SK-N-SH (cell line): ENCODE results near the gene TMPRSS2. TPM values are rescaled to one million over a fixed set of nuclear protein-coding genes. Genes with fewer than 3 reads are reported as not detected.

Source experiments
- CTCF ChIA-PET: fragments of 300-600, 350-600 bp; formaldehyde crosslinking; extraction: SDS; loops from one replicate; lab custom pipeline; 2021; lab: Yijun Ruan, JAX
- POLR2A ChIA-PET: fragments of 350-600 bp; sonication (Branson Sonifier 250); formaldehyde crosslinking; extraction: SDS; loops from one replicate; lab custom pipeline; 2020; ENCODE audit warnings: antibody characterized with exemption, inconsistent platforms; lab: Yijun Ruan, JAX
- DNase-seq: peaks from one replicate; pipeline ENCODE4 v3.0.0; 2012
- H2AFZ ChIP-seq: fragments of 200-600 bp; sonication (generic); 2 replicates; pipeline ENCODE4 v1.8.1; 2016; ENCODE audit warnings: antibody characterized with exemption, mild to moderate bottlenecking, low read depth
- H3F3A ChIP-seq: fragments of 200-600 bp; sonication (generic); replicated peaks from 2 replicates; pipeline ENCODE3; 2016; ENCODE audit warnings: antibody characterized with exemption, mild to moderate bottlenecking; ENCODE audit not compliant: insufficient read depth
- H3K27ac ChIP-seq, 2 experiments: fragments of 200-500 bp in 1 of 2; fragments of 200-600 bp in 1 of 2; sonication (Bioruptor generic) in 1 of 2; sonication (generic), shearing (Covaris generic) in 1 of 2; 2 replicates each; pipeline versions ENCODE4 v1.5.1 to v1.6.1; 2014 to 2016; ENCODE audit warnings: low read depth in 2 of 2, inconsistent platforms in 1 of 2, low read length in 1 of 2, mild to moderate bottlenecking in 1 of 2, mixed read lengths in 1 of 2
- H3K27me3 ChIP-seq: fragments of 200-600 bp; sonication (generic), shearing (Covaris generic); 2 replicates; pipeline ENCODE4 v1.6.1; 2016; ENCODE audit warnings: mixed run types; ENCODE audit not compliant: insufficient read depth
- H3K36me3 ChIP-seq, 2 experiments: fragments of 200-500 bp in 1 of 2; fragments of 200-600 bp in 1 of 2; sonication (Bioruptor generic) in 1 of 2; sonication (generic) in 1 of 2; replicated peaks in 1 of 2; 2 replicates each; pipeline versions ENCODE3 to v1.5.1; 2014 to 2016; ENCODE audit warnings: low read length in 1 of 2, mild to moderate bottlenecking in 1 of 2; ENCODE audit not compliant: insufficient read depth in 2 of 2, control insufficient read depth in 1 of 2
- H3K4me1 ChIP-seq, 2 experiments: fragments of 200-500 bp in 1 of 2; fragments of 200-600 bp in 1 of 2; sonication (Bioruptor generic) in 1 of 2; sonication (generic), shearing (Covaris generic) in 1 of 2; 2 replicates each; pipeline versions ENCODE4 v1.5.1 to v1.6.1; 2014 to 2016; ENCODE audit warnings: low read depth in 1 of 2, low read length in 1 of 2, mixed run types in 1 of 2; ENCODE audit not compliant: insufficient read depth in 2 of 2, control insufficient read depth in 1 of 2
- H3K4me2 ChIP-seq: fragments of 200-600 bp; sonication (generic), shearing (Covaris generic); 2 replicates; pipeline ENCODE4 v1.6.1; 2017; ENCODE audit warnings: mixed run types
- H3K4me3 ChIP-seq, 2 experiments: fragments of 200-500 bp in 1 of 2; fragments of 200-600 bp in 1 of 2; sonication (Bioruptor generic) in 1 of 2; sonication (generic), shearing (Covaris generic) in 1 of 2; 2 replicates each; pipeline versions ENCODE4 v1.5.1 to v1.8.1; 2014 to 2016; ENCODE audit warnings: low read depth in 2 of 2, inconsistent platforms in 1 of 2, low read length in 1 of 2, mild to moderate bottlenecking in 1 of 2, mixed read lengths in 1 of 2, moderate library complexity in 1 of 2
- H3K79me2 ChIP-seq: fragments of 200-600 bp; sonication (generic); 2 replicates; pipeline ENCODE4 v1.8.1; 2017; ENCODE audit warnings: mild to moderate bottlenecking; ENCODE audit not compliant: insufficient read depth
- H3K9ac ChIP-seq: fragments of 200-600 bp; sonication (generic); 2 replicates; pipeline ENCODE4 v1.6.1; 2017; ENCODE audit warnings: mixed run types
- H3K9me2 ChIP-seq: fragments of 200-600 bp; sonication (generic); 2 replicates; pipeline ENCODE4 v1.6.1; 2017; ENCODE audit warnings: mixed run types
- H3K9me3 ChIP-seq: fragments of 200-600 bp; sonication (generic); 2 replicates; pipeline ENCODE4 v1.6.1; 2017; ENCODE audit warnings: mixed run types, mild to moderate bottlenecking, moderate library complexity
- H4K20me1 ChIP-seq: fragments of 200-600 bp; sonication (generic); 2 replicates; pipeline ENCODE4 v1.6.1; 2017; ENCODE audit warnings: mild to moderate bottlenecking, mixed run types; ENCODE audit not compliant: insufficient read depth
- FOSL2 ChIP-seq: IDR thresholded peaks from 2 replicates; pipeline ENCODE4 v1.4.0; 2012; ENCODE audit warnings: low read depth, mild to moderate bottlenecking, moderate library complexity, borderline replicate concordance
- FOXJ3 ChIP-seq: sonication (generic); formaldehyde crosslinking; IDR thresholded peaks from 2 replicates; pipeline ENCODE4 v1.5.1; 2020; ENCODE audit warnings: mild to moderate bottlenecking, missing genetic modification reagents
- GATA2 ChIP-seq: sonication (generic); formaldehyde crosslinking; IDR thresholded peaks from 2 replicates; pipeline ENCODE4 v1.5.0; 2020; ENCODE audit warnings: mild to moderate bottlenecking, missing genetic modification reagents
- JUND ChIP-seq: IDR thresholded peaks from 2 replicates; pipeline ENCODE4 v1.4.0; 2012
- MAX ChIP-seq: IDR thresholded peaks from 2 replicates; pipeline ENCODE4 v1.4.0; 2012; ENCODE audit warnings: low read depth
- MEF2A ChIP-seq: IDR thresholded peaks from 2 replicates; pipeline ENCODE4 v1.4.0; 2012; ENCODE audit warnings: low read depth, borderline replicate concordance
- MXI1 ChIP-seq: IDR thresholded peaks from 2 replicates; pipeline ENCODE4 v1.6.1; 2012; ENCODE audit warnings: mild to moderate bottlenecking, low read depth, low read length, improper control_type of control experiment
- NFIC ChIP-seq: IDR thresholded peaks from 2 replicates; pipeline ENCODE4 v1.4.0; 2012; ENCODE audit warnings: borderline replicate concordance
- NRF1 ChIP-seq: IDR thresholded peaks from 2 replicates; pipeline ENCODE4 v1.6.1; 2012; ENCODE audit warnings: low read depth, mild to moderate bottlenecking, low read length
- RAD21 ChIP-seq: IDR thresholded peaks from 2 replicates; pipeline ENCODE4 v1.6.1; 2012; ENCODE audit warnings: mild to moderate bottlenecking, low read length
- RCOR1 ChIP-seq: fragments of 150-350 bp; IDR thresholded peaks from 2 replicates; pipeline ENCODE4 v1.6.1; 2017; ENCODE audit warnings: antibody characterized with exemption, low read length
- REST ChIP-seq: IDR thresholded peaks from 2 replicates; pipeline ENCODE4 v1.6.1; 2012; ENCODE audit warnings: mild to moderate bottlenecking, low read depth, low read length, moderate library complexity
- RFX5 ChIP-seq: IDR thresholded peaks from 2 replicates; pipeline ENCODE4 v1.6.1; 2012; ENCODE audit warnings: mild to moderate bottlenecking, improper control_type of control experiment, low read length
- TEAD4 ChIP-seq: IDR thresholded peaks from 2 replicates; pipeline ENCODE4 v1.4.0; 2012; ENCODE audit warnings: mild to moderate bottlenecking, borderline replicate concordance; ENCODE audit not compliant: insufficient read depth
- USF1 ChIP-seq: IDR thresholded peaks from 2 replicates; pipeline ENCODE4 v1.4.0; 2012; ENCODE audit warnings: low read depth, borderline replicate concordance
- YY1 ChIP-seq: IDR thresholded peaks from 2 replicates; pipeline ENCODE4 v1.4.0; 2012; ENCODE audit warnings: low read depth, mild to moderate bottlenecking
- WGBS: methylation state at CpG from one replicate; pipeline ENCODE4 v1.1.6; 2017; ENCODE audit warnings: low lambda C conversion rate; 5-methylcytosine and 5-hydroxymethylcytosine counted together
- polyA plus RNA-seq, 3 experiments: library from polyadenylated mRNA; depleted of rRNA; stranded (reverse); fragments of >200 nt; gene quantifications; 2 replicates each; pipeline ENCODE4 v1.2.3, GENCODE V29; 2012

The TMPRSS2 gene
- polyA plus RNA-seq, 1 of the 3 experiments (the other 2 are of a cell fraction): not detected

GRCh38 chr21:41458559-41458958, 49.4 kb downstream of the TMPRSS2 start:
- H3K4me1 ChIP-seq: no peaks in the 10 kb centered on the region
- no peaks in the 10 kb centered on the region for H3K9me3 ChIP-seq
- H3K79me2 ChIP-seq: no peaks in the 10 kb centered on the region
- no peak overlapping the region for H3K27ac ChIP-seq
- ChIA-PET CTCF (interaction anchor here (6.7 kb wide), 1 partner anchor 175 kb away, joined by 122 read pairs; no protein-coding TSS in a partner anchor), POLR2A (no interaction called here)
- no peak overlapping the region for H3K4me2 ChIP-seq
- WGBS: 41% methylated on average over 3 of the region's 22 CpGs
- no peaks in the 10 kb centered on the region for H3K9me2 ChIP-seq
- no peak overlapping the region for H3K9ac ChIP-seq
- H4K20me1 ChIP-seq: no peaks in the 10 kb centered on the region
- H3K27me3 ChIP-seq: no peaks in the 10 kb centered on the region
- H3K4me3 ChIP-seq: no peak overlapping the region
- no peak overlapping the region for H2AFZ ChIP-seq
- no peaks in the 10 kb centered on the region for H3F3A ChIP-seq
- no peaks in the 10 kb centered on the region for H3K36me3 ChIP-seq
- TF ChIP-seq TEAD4 (no peak), MAX (no peak), RAD21 (no peak), MEF2A (no peak), JUND (no peak), RCOR1 (no peak), NRF1 (no peak), REST (no peak), FOSL2 (no peak), RFX5 (no peak), YY1 (no peak), GATA2 (CRISPR knock-in tag) (no peak), FOXJ3 (CRISPR knock-in tag) (no peak), MXI1 (no peak), NFIC (no peak)
- no peak for DNase-seq

- no peaks in the 10 kb centered on the region for H3K9me3 ChIP-seq
- H2AFZ ChIP-seq: no peak overlapping the region
- POLR2A ChIA-PET: no interaction called here
- no peaks in the 10 kb centered on the region for H4K20me1 ChIP-seq
- no peaks in the 10 kb centered on the region for H3F3A ChIP-seq
- WGBS: 68% methylated on average over 6 of the region's 6 CpGs
- CTCF ChIA-PET: interaction anchor here (6.7 kb wide), 1 partner anchor 175 kb away, joined by 122 read pairs; no protein-coding TSS in a partner anchor
- no peak for DNase-seq
- TF ChIP-seq FOSL2: peak; percentile 33; the same call in 1 of the 2 replicates
- no peak for TF ChIP-seq USF1
- H3K27me3 ChIP-seq: no peaks in the 10 kb centered on the region
- H3K79me2 ChIP-seq: no peaks in the 10 kb centered on the region
- H3K4me2 ChIP-seq: no peak overlapping the region
- no peak overlapping the region for H3K4me3 ChIP-seq
- no peak overlapping the region for H3K27ac ChIP-seq
- no peaks in the 10 kb centered on the region for H3K4me1 ChIP-seq
- no peaks in the 10 kb centered on the region for H3K36me3 ChIP-seq
- H3K9ac ChIP-seq: no peak overlapping the region
- H3K9me2 ChIP-seq: no peaks in the 10 kb centered on the region
Measured at GRCh38 chr21:41458121-41458520, 49.8 kb downstream of the TMPRSS2 start.
